Ovary (tissue), 3 donors: Measurements from ENCODE around the gene CCDC171.

Experiments used
- CTCF ChIP-seq, 3 donors: fragments of 450-650 bp in 2 of 3; fragments of 200-600 bp in 1 of 3; IDR thresholded peaks; one replicate each; pipeline versions ENCODE4 v1.5.1 to v1.8.0; 2016 to 2022; ENCODE audit warnings: antibody characterized with exemption in 3 of 3, mild to moderate bottlenecking in 1 of 3
- POLR2A ChIP-seq: fragments of 450-650 bp; IDR thresholded peaks from one replicate; pipeline ENCODE4 v1.6.1; 2017; ENCODE audit warnings: antibody characterized with exemption, mild to moderate bottlenecking, moderate library complexity
- donor health status: DM: no; HTN: no; CAD: no.

GRCh38 chr9:15977438-15977837 is 424.6 kb downstream of the CCDC171 start:
- TF ChIP-seq POLR2A (no peak), CTCF (IDR thresholded peaks at IDR 0.05) (no peak)
